ENCODE results near the gene PRPF18.

The PRPF18 gene

DNA sequence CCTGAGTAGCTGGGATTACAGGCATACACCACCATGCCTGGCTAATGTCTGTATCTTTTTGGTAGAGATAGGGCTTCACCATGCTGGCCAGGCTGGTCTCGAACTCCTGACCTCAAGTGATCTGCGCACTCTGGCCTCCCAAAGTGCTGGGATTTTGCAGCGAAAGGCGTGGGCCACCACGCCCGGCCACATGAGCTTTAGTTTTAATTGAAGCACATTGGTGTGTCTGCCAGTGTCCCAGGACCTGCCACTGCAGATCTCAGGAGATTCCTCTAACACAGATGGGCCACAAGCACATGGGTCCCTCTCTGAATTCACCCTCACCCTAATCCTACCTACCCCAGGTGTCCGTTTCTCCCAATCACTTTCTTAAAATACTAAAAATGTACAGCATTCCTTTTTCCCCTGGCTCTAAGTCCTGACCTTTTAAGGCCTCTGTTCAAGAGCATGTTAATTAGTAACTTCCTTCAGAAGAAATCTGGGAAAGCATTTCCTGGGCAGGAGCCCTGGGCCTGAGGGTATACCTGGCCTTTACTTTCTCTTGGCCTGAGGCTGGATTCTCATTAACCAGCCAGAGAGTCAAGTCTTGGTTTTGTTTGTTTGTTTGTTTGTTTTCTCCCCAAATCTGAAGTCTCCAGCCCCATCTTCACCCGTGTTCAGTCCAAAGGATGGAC, 82.6 kb downstream of the PRPF18 start:
- no peak for DNase-seq (ENCODE audit: low spot score)

GRCh38 chr10:13669901-13670300, 83.1 kb downstream of the PRPF18 start:
- no peak for DNase-seq (ENCODE audit: low spot score)

- DNase-seq (ENCODE audit: low spot score), result no peak
These were observed 83.5 kb downstream of the PRPF18 start for GRCh38 chr10:13670311-13670710.

GRCh38 chr10:13671904-13672303, 85.1 kb downstream of the PRPF18 start:
- DNase-seq (ENCODE audit: low spot score), result no peak

- no peak for DNase-seq (ENCODE audit: low spot score)
These were observed 85.8 kb downstream of the PRPF18 start for GRCh38 chr10:13672548-13672947.

GRCh38 chr10:13673156-13673555, 86.4 kb downstream of the PRPF18 start:
- no peak for DNase-seq (ENCODE audit: low spot score)

DNA sequence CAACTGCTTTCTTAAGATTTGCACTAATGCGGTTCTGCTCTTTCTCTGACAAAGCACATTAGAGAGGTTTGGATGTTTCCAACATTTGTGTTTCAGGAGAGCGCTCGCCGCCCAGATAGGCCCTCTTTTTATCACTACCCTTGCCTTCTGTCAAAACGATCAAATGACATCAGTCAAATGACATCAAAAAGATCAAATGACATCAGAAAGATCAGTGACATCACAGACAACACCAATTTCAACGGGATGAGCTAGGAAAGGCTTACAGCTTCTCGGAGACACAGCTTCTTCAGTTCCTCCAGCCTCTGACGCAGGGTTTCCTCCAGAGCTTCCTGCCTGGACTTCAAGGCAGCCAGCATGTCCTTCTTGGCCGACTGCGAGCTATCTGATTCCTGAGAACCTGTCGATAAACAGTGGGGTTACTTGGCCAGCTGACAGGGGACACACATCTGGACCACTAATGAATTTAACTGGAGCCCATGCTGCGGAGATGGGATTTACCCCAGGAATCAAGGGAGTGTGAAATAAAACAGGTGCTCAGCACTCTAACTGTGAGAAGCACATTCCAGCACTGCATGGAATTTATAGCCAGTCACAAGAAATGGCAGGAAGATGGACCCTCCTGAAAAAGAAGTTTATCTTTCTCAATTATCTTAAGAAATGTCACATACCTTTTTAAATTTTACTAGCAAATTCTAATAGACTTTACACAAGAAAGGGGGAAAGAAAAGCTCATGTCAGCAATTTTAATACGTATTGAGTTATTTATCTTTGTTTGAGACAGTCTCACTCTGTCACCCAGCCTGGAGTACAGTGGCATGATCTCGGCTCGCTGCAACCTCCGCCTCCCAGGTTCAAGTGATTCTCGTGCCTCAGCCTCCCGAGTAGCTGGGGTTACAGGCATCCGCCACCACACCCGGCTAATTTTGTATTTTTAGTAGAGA, 88.2 kb downstream of the PRPF18 start:
- DNase-seq (ENCODE audit: low spot score), result no peak

DNA sequence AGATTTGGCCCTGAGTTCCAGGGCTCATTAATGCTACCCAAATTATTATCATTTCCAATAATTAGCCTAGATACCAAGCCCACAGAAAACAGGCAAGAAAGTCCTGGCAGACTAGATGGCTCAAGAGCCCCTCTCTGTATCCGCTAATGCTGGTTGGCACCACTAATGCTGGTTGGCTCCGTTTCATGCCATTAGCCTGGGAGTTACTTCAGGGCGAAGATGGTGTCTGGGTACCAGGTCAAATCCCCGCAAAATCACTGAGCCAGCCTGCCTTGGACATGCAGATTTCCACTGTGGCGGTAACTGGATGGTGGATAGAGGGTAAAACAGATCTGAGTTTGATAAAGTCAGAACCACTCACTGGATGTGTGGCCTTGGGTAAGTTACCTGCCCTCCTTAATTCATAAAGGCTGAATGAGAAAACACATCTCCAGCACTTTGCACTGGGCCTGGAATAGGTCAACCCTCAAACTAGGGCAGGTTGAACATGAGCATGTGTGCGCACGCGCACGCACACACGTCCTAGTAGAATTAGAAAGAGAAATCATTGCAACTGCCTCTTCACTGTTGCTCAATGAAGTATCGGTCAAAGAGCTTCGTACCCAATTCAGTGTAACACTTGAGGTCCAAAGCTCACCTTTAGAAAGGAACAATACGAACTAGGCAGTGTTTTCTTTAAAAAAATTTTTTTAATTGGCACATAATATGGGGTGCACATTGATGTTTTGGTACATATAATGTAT, 91.5 kb downstream of the PRPF18 start:
- DNase-seq (ENCODE audit: low spot score), result no peak
